GM19025 (cell line): ENCODE measurements around the gene BIRC2.
A peak's percentile ranks its signal among the peaks of the same experiment; 100 is the strongest.
"Not testable (repeated sequence)": the region's sequence is repeated elsewhere in the genome, so short reads cannot be mapped to it uniquely, and the experiment has no call there.

Experiments used
- ATAC-seq: cut with Tn5 transposase; IDR thresholded peaks from one replicate; pipeline ENCODE4 v1.9.1; 2021; ENCODE audit warnings: mild to moderate bottlenecking, low read depth, moderate library complexity; ENCODE audit not compliant: unreplicated experiment

BIRC2 gene

GRCh38 chr11:102368472-102368871 is 21.5 kb downstream of the BIRC2 start:
- ATAC-seq, result peak; percentile 100

DNA sequence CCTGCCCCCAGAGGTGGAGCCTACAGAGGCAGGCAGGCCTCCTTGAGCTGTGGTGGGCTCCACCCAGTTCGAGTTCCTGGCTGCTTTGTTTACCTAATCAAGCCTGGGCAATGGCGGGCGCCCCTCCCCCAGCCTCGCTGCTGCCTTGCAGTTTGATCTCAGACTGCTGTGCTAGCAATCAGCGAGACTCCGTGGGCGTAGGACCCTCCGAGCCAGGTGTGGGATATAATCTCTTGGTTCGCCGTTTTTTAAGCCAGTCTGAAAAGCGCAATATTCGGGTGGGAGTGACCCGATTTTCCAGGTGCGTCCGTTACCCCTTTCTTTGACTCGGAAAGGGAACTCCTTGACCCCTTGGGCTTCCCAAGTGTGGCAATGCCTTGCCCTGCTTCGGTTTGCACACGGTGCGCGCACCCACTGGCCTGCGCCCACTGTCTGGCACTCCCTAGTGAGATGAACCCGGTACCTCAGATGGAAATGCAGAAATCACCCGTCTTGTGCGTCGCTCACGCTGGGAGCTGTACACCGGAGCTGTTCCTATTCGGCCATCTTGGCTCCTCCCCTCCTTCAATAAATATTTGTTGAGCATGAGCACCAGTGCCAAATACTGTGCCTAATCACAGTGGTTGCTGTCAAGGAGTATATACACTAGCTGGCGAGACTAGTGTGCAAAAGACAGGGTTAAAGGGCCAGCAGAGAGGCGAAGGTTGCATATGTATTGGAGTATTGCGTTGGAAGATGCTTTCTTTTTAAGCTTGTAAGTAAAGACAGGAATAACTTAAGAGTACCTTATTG is 27.8 kb downstream of the BIRC2 start:
- ATAC-seq, result not testable (repeated sequence)

- ATAC-seq, result no peak
Measured at GRCh38 chr11:102375720-102376399, 28.8 kb downstream of the BIRC2 start.

GRCh38 chr11:102377891-102378290 is 30.9 kb downstream of the BIRC2 start:
- no peak for ATAC-seq

- no peak for ATAC-seq
Measured at GRCh38 chr11:102378818-102379217, 31.8 kb downstream of the BIRC2 start.

- ATAC-seq, result no peak
Measured at GRCh38 chr11:102382384-102382783, 35.4 kb downstream of the BIRC2 start.

DNA sequence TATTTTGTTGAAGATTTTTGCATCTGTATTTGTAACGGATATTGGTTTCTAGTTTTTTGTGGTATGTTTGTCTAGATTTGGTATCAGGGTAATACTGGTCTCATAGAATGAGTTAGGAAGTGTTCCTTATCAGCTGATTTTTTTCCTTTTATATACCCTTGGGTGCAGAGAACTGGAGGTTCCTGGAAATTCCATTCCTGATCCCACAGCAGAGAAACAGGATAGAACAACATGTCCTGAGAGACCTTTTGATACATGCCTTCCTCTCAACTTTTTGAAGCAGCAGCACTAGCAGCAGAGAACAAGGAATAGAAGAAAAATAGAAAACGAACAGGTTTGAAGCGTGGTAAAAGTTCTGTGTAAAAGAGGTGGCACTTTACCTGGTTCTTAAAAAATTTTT is 36.8 kb downstream of the BIRC2 start:
- no peak for ATAC-seq

GRCh38 chr11:102384419-102385079 is 37.5 kb downstream of the BIRC2 start:
- no peak for ATAC-seq

GRCh38 chr11:102385085-102386007 is 38.3 kb downstream of the BIRC2 start:
- ATAC-seq, result no peak

DNA sequence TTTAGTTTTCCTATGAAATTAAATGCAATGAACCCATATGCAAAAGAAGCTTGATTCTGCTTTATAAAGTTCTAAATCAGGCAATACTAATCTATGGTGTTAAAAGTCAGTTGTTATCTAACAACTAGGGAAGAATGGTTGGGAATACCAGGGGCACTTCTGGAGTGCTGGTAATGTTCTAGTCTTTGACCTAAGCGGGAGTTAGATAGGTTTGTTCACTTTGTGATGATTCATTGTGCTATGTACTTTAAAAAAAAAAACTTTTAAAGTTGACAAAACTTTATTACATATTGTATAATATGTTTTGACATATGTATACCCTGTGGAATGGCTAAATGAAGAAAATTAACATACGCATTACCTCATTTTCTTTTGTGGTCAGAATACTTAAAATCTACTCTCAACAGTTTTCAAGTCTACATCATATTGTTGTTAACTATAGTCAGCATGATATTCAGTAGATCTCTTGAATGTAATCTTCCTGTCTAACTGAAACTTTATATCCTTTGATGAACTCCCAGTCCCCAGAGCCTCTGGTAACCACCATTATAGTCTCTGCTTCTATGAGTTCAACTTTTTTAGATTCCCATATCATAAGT is 39.2 kb downstream of the BIRC2 start:
- no peak for ATAC-seq

DNA sequence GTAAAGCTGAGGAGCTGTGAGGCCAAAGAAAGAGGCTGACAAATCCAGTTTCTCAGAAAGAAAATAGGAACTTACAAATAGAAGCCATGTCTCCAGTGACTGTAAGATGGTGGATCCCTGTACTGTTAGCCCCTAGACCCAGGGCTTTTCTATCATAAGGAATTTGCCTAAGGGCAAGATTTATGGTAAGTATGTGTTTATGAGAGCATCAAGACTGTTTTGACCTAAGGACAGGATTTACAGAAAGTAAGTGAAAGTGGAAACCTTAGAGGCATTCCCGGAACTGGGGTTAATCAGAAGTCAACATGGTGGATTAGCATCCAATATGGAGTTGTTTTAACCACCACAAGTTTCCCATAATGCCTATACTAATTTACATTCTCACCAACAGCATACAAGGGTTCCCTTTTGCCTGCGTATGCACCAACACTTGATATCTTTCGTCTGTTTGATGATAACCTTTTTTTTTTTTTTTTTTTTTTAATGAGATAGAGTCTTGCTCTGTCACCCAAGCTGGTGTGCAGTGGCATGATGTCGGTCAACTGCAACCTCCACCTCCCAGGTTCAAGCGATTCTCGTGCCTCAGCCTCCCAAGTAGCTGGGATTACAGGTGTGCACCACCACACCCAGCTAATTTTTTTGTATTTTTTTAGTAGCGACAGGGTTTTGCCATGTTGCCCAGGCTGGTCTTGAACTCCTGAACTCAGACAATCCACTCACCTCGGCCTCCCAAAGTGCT is 40.2 kb downstream of the BIRC2 start:
- no peak for ATAC-seq

- ATAC-seq, result no peak
Measured at GRCh38 chr11:102389253-102389652, 42.2 kb downstream of the BIRC2 start.

DNA sequence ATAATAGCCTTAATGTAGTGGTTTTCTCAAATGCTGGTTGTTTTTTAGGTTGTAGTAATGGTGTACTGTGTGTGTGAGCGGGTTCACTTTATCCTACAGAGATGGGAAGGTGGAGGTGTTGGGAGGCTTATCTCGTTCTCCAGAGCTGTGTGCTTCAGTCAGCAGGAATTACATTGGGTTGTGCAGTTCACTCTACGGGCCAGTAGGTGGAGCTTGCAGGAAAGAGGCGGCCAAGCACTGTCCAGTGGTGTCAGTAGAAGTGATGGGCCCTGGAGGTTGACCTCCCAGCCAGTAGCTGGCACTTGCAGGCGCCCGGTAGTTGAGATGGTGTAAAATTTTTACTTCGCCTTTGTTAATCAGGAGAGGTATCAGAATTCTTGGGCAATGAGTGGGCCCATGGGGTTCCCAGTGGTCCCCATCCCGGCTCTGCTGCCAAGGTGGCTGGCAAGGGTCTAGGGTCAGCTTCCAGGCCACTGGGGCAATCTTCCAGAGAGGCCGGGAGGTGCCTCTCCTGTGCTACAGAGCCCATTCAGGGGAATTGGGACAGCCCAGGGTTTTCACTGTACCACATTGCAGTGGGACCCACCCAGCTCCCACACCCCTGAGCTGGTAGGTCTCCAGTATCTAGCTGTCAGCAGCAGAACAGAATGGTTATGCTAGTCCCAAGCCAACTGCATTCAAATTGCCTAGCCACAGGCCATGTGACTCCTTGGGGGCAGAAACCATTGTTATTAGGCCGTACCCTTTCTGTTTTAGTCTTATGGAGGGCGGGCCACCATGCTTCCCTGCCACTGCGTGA is 43.9 kb downstream of the BIRC2 start:
- peak; percentile 87 for ATAC-seq

DNA sequence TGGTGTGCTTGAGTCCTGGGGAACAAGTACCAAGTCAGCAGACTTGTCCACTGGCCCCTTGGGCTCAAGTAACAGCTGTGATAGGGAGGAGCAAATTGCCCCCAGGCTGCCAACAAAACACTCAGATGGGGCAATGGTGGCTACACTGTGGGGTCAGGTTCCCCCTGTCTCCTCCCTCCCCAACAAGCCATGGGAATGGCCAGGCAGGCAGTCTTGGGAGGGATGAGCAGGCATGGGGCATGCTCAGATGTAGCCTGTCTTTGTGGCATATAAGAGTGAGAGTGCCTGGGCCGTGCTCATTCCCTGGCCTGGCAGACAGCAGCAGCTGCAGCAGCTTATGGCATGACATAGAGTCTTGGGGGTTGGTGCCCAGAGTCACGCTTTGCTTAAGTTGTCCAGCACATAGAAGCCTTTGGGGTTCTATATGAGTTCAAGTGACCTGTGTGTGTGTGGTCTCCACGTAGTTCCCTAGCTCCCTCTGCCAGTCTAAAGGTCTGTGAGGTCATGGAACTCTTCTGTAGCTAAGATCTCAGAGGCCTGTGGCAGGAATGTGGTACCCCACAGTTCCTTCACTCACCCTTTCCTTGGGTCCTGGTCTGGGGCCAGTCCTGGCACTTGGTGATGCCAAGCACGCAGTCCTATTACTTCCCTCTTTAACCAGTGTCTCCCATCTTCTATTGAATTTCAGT is 44.7 kb downstream of the BIRC2 start:
- ATAC-seq, result no peak

GRCh38 chr11:102393272-102393730 is 46.3 kb downstream of the BIRC2 start:
- ATAC-seq, result no peak

GRCh38 chr11:102395720-102396393 is 48.8 kb downstream of the BIRC2 start:
- ATAC-seq, result no peak
